HepG2 (cell line): ENCODE measurements around the gene LDB3. TPM values are rescaled to one million over a fixed set of nuclear protein-coding genes. Genes with fewer than 3 reads are reported as not detected.
A peak's percentile ranks its signal among the peaks of the same experiment; 100 is the strongest.

ENCODE experiments used
- BCL3 ChIP-seq: sonication (generic); formaldehyde crosslinking; IDR thresholded peaks from 2 replicates; pipeline ENCODE4 v1.5.1; 2020; ENCODE audit warnings: mild to moderate bottlenecking, missing genetic modification reagents, moderate library complexity
- BCL6 ChIP-seq: IDR thresholded peaks from 2 replicates; pipeline ENCODE4 v1.6.1; 2016; ENCODE audit warnings: missing genetic modification reagents, missing compliant biosample characterization
- CCDC6 ChIP-seq: sonication (generic); formaldehyde crosslinking; IDR thresholded peaks from 2 replicates; pipeline ENCODE4 v1.8.1; 2022; ENCODE audit warnings: mild to moderate bottlenecking, missing genetic modification reagents, moderate library complexity
- ELF3 ChIP-seq: IDR thresholded peaks from 2 replicates; pipeline ENCODE4 v1.6.1; 2016; ENCODE audit warnings: missing genetic modification reagents, missing compliant biosample characterization
- FOXA1 ChIP-seq, 2 experiments: fragments of 450-650 bp in 1 of 2; sonication (generic) in 1 of 2; formaldehyde crosslinking in 1 of 2; IDR thresholded peaks; 2 replicates each; pipeline versions ENCODE4 v1.4.0 to v1.6.1; 2016 to 2020; ENCODE audit warnings: missing genetic modification reagents in 1 of 2
- HES4 ChIP-seq: sonication (generic); formaldehyde crosslinking; IDR thresholded peaks from 2 replicates; pipeline ENCODE4 v1.9.0; 2021; ENCODE audit warnings: mild to moderate bottlenecking, missing genetic modification reagents, borderline replicate concordance
- HMGXB4 ChIP-seq, 2 experiments: sonication (generic) in 1 of 2; formaldehyde crosslinking in 1 of 2; IDR thresholded peaks; 2 replicates each; pipeline versions ENCODE4 v1.4.0 to v1.6.1; 2018 to 2020; ENCODE audit warnings: missing genetic modification reagents in 2 of 2, borderline replicate concordance in 1 of 2, low read depth in 1 of 2, mild to moderate bottlenecking in 1 of 2, missing biosample characterization in 1 of 2
- MEIS2 ChIP-seq: sonication (generic); formaldehyde crosslinking; IDR thresholded peaks from 2 replicates; pipeline ENCODE4 v1.9.0; 2021; ENCODE audit warnings: mild to moderate bottlenecking, missing genetic modification reagents
- MTA1 ChIP-seq: sonication (generic); formaldehyde crosslinking; IDR thresholded peaks from 2 replicates; pipeline ENCODE4 v1.4.0; 2020; ENCODE audit warnings: missing genetic modification reagents, mild to moderate bottlenecking, borderline replicate concordance
- NR2F6 ChIP-seq, 2 experiments: IDR thresholded peaks; 2 replicates each; pipeline ENCODE4 v1.6.1; 2016; ENCODE audit warnings: antibody characterized with exemption in 1 of 2, mild to moderate bottlenecking in 1 of 2
- STAG1 ChIP-seq: sonication (generic); formaldehyde crosslinking; IDR thresholded peaks from 2 replicates; pipeline ENCODE4 v1.4.0; 2020; ENCODE audit warnings: missing genetic modification reagents
- TAF1 ChIP-seq: sonication (generic); formaldehyde crosslinking; IDR thresholded peaks from 2 replicates; pipeline ENCODE4 v1.4.0; 2020; ENCODE audit warnings: missing genetic modification reagents
- ZFYVE20 ChIP-seq: sonication (generic); formaldehyde crosslinking; IDR thresholded peaks from 2 replicates; pipeline ENCODE4 v1.8.0; 2023; ENCODE audit warnings: low read depth, mild to moderate bottlenecking, moderate library complexity, missing genetic modification reagents, borderline replicate concordance
- ZNF317 ChIP-seq: sonication (generic); formaldehyde crosslinking; IDR thresholded peaks from 2 replicates; pipeline ENCODE4 v1.5.0; 2020; ENCODE audit warnings: mild to moderate bottlenecking, missing genetic modification reagents
- ZNF431 ChIP-seq: sonication (generic); formaldehyde crosslinking; IDR thresholded peaks from 2 replicates; pipeline ENCODE4 v1.9.0; 2022; ENCODE audit warnings: missing genetic modification reagents, low read depth, mild to moderate bottlenecking, borderline replicate concordance
- ZNF501 ChIP-seq: sonication (generic); formaldehyde crosslinking; IDR thresholded peaks from 2 replicates; pipeline ENCODE4 v1.5.1; 2020; ENCODE audit warnings: mild to moderate bottlenecking, moderate library complexity, missing genetic modification reagents
- ZNF646 ChIP-seq: sonication (generic); formaldehyde crosslinking; IDR thresholded peaks from 2 replicates; pipeline ENCODE4 v1.9.0; 2021; ENCODE audit warnings: mild to moderate bottlenecking, missing genetic modification reagents
- polyA plus RNA-seq, 8 experiments: library from polyadenylated mRNA; depleted of rRNA in 3 of 8; stranded (reverse) in 7 of 8; unstranded in 1 of 8; fragments of >200 nt; fragmentation: Illumina TruSeq in 4 of 8; extraction: Trizol in 4 of 8; gene quantifications; 2 replicates each; pipeline versions ENCODE4 v1.2.1 to v1.2.3, GENCODE V29; 2011 to 2016; ENCODE audit warnings: low read depth in 4 of 8, missing spikeins in 1 of 8, mixed read lengths in 1 of 8; ENCODE audit not compliant: insufficient read depth in 1 of 8
- total RNA-seq, 5 experiments: library from RNA; depleted of rRNA; stranded (reverse); fragments of >200 nt; fragmentation: Illumina TruSeq; extraction: Trizol; gene quantifications; 2 replicates each; pipeline ENCODE4 v1.2.3, GENCODE V29; 2016; ENCODE audit warnings: low read depth in 1 of 5

The LDB3 gene
- total and polyA plus RNA-seq, 2 of the 13 experiments (the other 11 are each of a cell fraction or from before 2014, with no cell fraction given), result not detected

GRCh38 chr10:86755740-86756510 is 87.6 kb downstream of the LDB3 start (continued):
- TF ChIP-seq ZNF646 (CRISPR knock-in tag) (no peak), BCL3 (CRISPR knock-in tag) (peak; percentile 54; the same call in 1 of the 2 replicates), BCL6 (CRISPR knock-in tag) (peak; percentile 57; the same call in 1 of the 2 replicates), STAG1 (CRISPR knock-in tag) (0 out of 2 replicates have a peak, but pooled peaks have one; percentile 9), ZNF431 (CRISPR knock-in tag) (peak; percentile 87; the same call in 1 of the 2 replicates), HMGXB4 (CRISPR knock-in tag; IDR thresholded peaks at IDR 0.05; ENCODE audit: borderline replicate concordance in 1 of 2, low read depth in 1 of 2) (peak; percentile 46 to 77; a peak in 2 of 4 replicates), NR2F6 (IDR thresholded peaks at IDR 0.05) (no peak), NR2F6 (CRISPR knock-in tag; IDR thresholded peaks at IDR 0.05) (0 out of 2 replicates have a peak, but pooled peaks have one; percentile 1), ZNF317 (CRISPR knock-in tag) (peak; percentile 71; the same call in 1 of the 2 replicates), ZFYVE20 (CRISPR knock-in tag) (no peak), ELF3 (CRISPR knock-in tag) (peak; percentile 14; the same call in 1 of the 2 replicates), FOXA1 (IDR thresholded peaks at IDR 0.05) (no peak), FOXA1 (CRISPR knock-in tag; IDR thresholded peaks at IDR 0.05) (0 out of 2 replicates have a peak, but pooled peaks have one; percentile 4), MEIS2 (no peak), CCDC6 (CRISPR knock-in tag) (0 out of 2 replicates have a peak, but pooled peaks have one; percentile 5), ZNF501 (CRISPR knock-in tag) (peak; percentile 86), MTA1 (CRISPR knock-in tag) (peak; percentile 69; the same call in 1 of the 2 replicates), HES4 (CRISPR knock-in tag) (peak; percentile 19; the same call in 1 of the 2 replicates), TAF1 (CRISPR knock-in tag) (peak; percentile 74)
